DND-41 (cell line): ENCODE measurements around the gene CIAO3.

Experiments used
- CTCF ChIP-seq: IDR thresholded peaks from 2 replicates; pipeline ENCODE4 v1.5.1; 2012; ENCODE audit warnings: borderline replicate concordance, low read length, moderate library complexity, mild to moderate bottlenecking; ENCODE audit not compliant: poor library complexity, severe bottlenecking; ENCODE audit errors: extremely low read depth
- EZH2 ChIP-seq: IDR thresholded peaks from 3 replicates; pipeline ENCODE4 v1.6.1; 2012; ENCODE audit warnings: borderline replicate concordance, low read depth, mild to moderate bottlenecking, moderate library complexity, low read length, inconsistent platforms; ENCODE audit not compliant: severe bottlenecking

DNA sequence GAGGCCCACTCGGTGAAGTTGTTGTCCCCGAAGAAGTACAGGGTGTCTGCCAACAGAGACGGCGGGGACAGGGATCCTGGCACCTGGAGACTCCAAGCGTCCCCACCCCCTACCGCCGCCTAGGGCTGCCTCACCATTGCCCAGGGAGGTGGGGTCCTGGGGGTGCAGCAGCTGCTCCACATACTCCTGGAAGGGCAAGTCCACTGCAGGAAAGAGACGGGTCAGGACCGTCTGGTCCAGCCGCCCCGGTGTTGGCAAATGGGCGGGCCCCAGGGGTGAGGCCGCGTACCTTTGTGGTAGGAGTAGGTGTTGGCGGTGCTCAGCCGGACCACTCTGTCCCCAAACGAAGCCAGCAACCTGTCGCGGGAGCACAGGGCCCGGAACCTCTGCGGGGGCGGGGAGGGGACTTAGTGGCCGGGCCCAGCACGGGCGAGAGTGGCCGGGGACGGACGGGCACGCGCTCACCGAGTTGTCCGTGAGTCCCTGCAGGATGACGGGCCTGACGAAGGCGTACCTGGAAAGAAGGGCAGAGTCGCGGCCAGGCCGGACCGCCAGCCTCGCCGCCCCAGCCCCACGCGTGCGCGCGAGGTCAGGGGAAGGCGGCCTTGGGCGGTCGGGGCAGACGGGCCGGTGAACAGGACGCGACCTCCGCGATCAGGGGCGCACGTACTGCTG is 57.3 kb downstream of the CIAO3 start:
- TF ChIP-seq CTCF = no peak
- no peak for TF ChIP-seq EZH2
